ENCODE results near the gene PTPRF.

PTPRF gene

GRCh38 chr1:43592051-43592665, 61.5 kb downstream of the PTPRF start:
- Histone ChIP-seq H3K9me3 (ENCODE audit: control insufficient read depth, insufficient read depth, low read length) (no peaks in the 10 kb centered on the region), H3K4me3 (ENCODE audit: low read length) (no peak overlapping the region), H3K4me1 (ENCODE audit: control insufficient read depth, low read length) (no peaks in the 10 kb centered on the region), H3K9me2 (replicated peaks; ENCODE audit: control insufficient read depth, low read length) (no peaks in the 10 kb centered on the region), H4K20me1 (ENCODE audit: control insufficient read depth, insufficient read depth, low read depth, low read length) (no peaks in the 10 kb centered on the region), H3K27ac (ENCODE audit: low read depth, low read length) (no peak overlapping the region), H3K36me3 (ENCODE audit: control insufficient read depth, low read length) (no peaks in the 10 kb centered on the region), H3F3A (ENCODE audit: control insufficient read depth, insufficient read depth) (no peaks in the 10 kb centered on the region), H3K27me3 (ENCODE audit: control insufficient read depth, low read length) (no peaks in the 10 kb centered on the region), H3K4me2 (ENCODE audit: low read length) (no peak overlapping the region), H3K79me2 (ENCODE audit: control insufficient read depth, low read length) (no peaks in the 10 kb centered on the region)
- TF ChIP-seq CTCF (IDR thresholded peaks at IDR 0.05; ENCODE audit: low read depth, low read length, poor library complexity, severe bottlenecking) (no peak), EZH2phosphoT487 (IDR thresholded peaks at IDR 0.05; ENCODE audit: borderline replicate concordance, low read length) (no peak)

- TF ChIP-seq EZH2phosphoT487 (IDR thresholded peaks at IDR 0.05; ENCODE audit: borderline replicate concordance, low read length) (no peak), CTCF (IDR thresholded peaks at IDR 0.05; ENCODE audit: low read depth, low read length, poor library complexity, severe bottlenecking) (no peak)
- no peak overlapping the region for H3K27ac ChIP-seq (ENCODE audit: low read depth, low read length)
- no peaks in the 10 kb centered on the region for H3K36me3 ChIP-seq (ENCODE audit: control insufficient read depth, low read length)
- H3F3A ChIP-seq (ENCODE audit: control insufficient read depth, insufficient read depth) = no peaks in the 10 kb centered on the region
- H3K4me2 ChIP-seq (ENCODE audit: low read length) = no peak overlapping the region
- H3K9me3 ChIP-seq (ENCODE audit: control insufficient read depth, insufficient read depth, low read length) = no peaks in the 10 kb centered on the region
- H4K20me1 ChIP-seq (ENCODE audit: control insufficient read depth, insufficient read depth, low read depth, low read length) = no peaks in the 10 kb centered on the region
- no peaks in the 10 kb centered on the region for H3K9me2 ChIP-seq (replicated peaks; ENCODE audit: control insufficient read depth, low read length)
- no peaks in the 10 kb centered on the region for H3K79me2 ChIP-seq (ENCODE audit: control insufficient read depth, low read length)
- no peaks in the 10 kb centered on the region for H3K4me1 ChIP-seq (ENCODE audit: control insufficient read depth, low read length)
- no peaks in the 10 kb centered on the region for H3K27me3 ChIP-seq (ENCODE audit: control insufficient read depth, low read length)
- H3K4me3 ChIP-seq (ENCODE audit: low read length) = no peak overlapping the region
These were observed 62.4 kb downstream of the PTPRF start for GRCh38 chr1:43592974-43593683.

GRCh38 chr1:43596579-43596978, 65.9 kb downstream of the PTPRF start:
- TF ChIP-seq EZH2phosphoT487 (IDR thresholded peaks at IDR 0.05; ENCODE audit: borderline replicate concordance, low read length) (no peak), CTCF (IDR thresholded peaks at IDR 0.05; ENCODE audit: low read depth, low read length, poor library complexity, severe bottlenecking) (no peak)
- Histone ChIP-seq H3K27ac (ENCODE audit: low read depth, low read length) (no peak overlapping the region), H3K9me3 (ENCODE audit: control insufficient read depth, insufficient read depth, low read length) (no peaks in the 10 kb centered on the region), H3K27me3 (ENCODE audit: control insufficient read depth, low read length) (no peaks in the 10 kb centered on the region), H4K20me1 (ENCODE audit: control insufficient read depth, insufficient read depth, low read depth, low read length) (no peaks in the 10 kb centered on the region), H3K4me3 (ENCODE audit: low read length) (no peak overlapping the region), H3K4me2 (ENCODE audit: low read length) (no peak overlapping the region), H3K4me1 (ENCODE audit: control insufficient read depth, low read length) (no peaks in the 10 kb centered on the region), H3K79me2 (ENCODE audit: control insufficient read depth, low read length) (no peaks in the 10 kb centered on the region), H3K36me3 (ENCODE audit: control insufficient read depth, low read length) (no peaks in the 10 kb centered on the region), H3F3A (ENCODE audit: control insufficient read depth, insufficient read depth) (no peaks in the 10 kb centered on the region), H3K9me2 (replicated peaks; ENCODE audit: control insufficient read depth, low read length) (no peaks in the 10 kb centered on the region)
